Testis (tissue), 3 donors: ENCODE data around the gene DPF1. TPM values are rescaled to one million over a fixed set of nuclear protein-coding genes. Genes with fewer than 3 reads are reported as not detected.
A peak's percentile ranks its signal among the peaks of the same experiment; 100 is the strongest.

Experiments
- DNase-seq: peaks from one replicate; pipeline ENCODE4 v3.0.0-alpha.2; 2019
- H3K27ac ChIP-seq, 2 donors: fragments of 200-600 bp; sonication (generic); one replicate each; pipeline ENCODE4 v1.5.1; 2019
- H3K27me3 ChIP-seq: fragments of 200-600 bp; sonication (generic); one replicate; pipeline ENCODE4 v1.5.1; 2019
- H3K36me3 ChIP-seq: fragments of 200-600 bp; sonication (generic); one replicate; pipeline ENCODE4 v1.5.1; 2017; ENCODE audit warnings: low read depth; ENCODE audit errors: missing control alignments
- H3K4me1 ChIP-seq: fragments of 200-600 bp; sonication (generic); one replicate; pipeline ENCODE4 v1.5.1; 2019
- H3K4me3 ChIP-seq, 2 donors: fragments of 200-600 bp; sonication (generic); one replicate each; pipeline ENCODE4 v1.5.1; 2017 to 2019
- H3K9me3 ChIP-seq: fragments of 200-600 bp; sonication (generic); one replicate; pipeline ENCODE4 v1.5.1; 2017
- POLR2A ChIP-seq: fragments of 450-650 bp; IDR thresholded peaks from one replicate; pipeline ENCODE4 v1.6.1; 2017; ENCODE audit warnings: antibody characterized with exemption, mild to moderate bottlenecking, moderate library complexity
- WGBS, 2 donors: methylation state at CpG; one replicate each; pipeline ENCODE4 v1.1.5; 2018; 5-methylcytosine and 5-hydroxymethylcytosine counted together
- intact Hi-C: fragments of 100-400 bp; cut with DNase I; formaldehyde crosslinking; loops from one replicate; pipeline ENCODE4 v1.15.1; 2023; ENCODE audit warnings: low total_unique reads
- polyA plus RNA-seq: library from polyadenylated mRNA; stranded (reverse); fragments of 350-450 nt; fragmentation: Illumina TruSeq; extraction: RNeasy Lipid Tissue Mini Kit (QIAGEN cat#74804); gene quantifications from one replicate; pipeline ENCODE4 v1.2.3, GENCODE V29; 2014; ENCODE audit warnings: low read depth, low replicate concordance; ENCODE audit not compliant: insufficient read depth
- total RNA-seq, 2 donors: library from RNA; depleted of rRNA; stranded (reverse); fragments of >200 nt; gene quantifications; one replicate each; pipeline ENCODE4 v1.2.3, GENCODE V29; 2016
- TF ChIP-seq, protein P1 (sequence below), 3 experiments: fragments of 450-650 bp in 2 of 3; fragments of 200-600 bp in 1 of 3; sonication (generic) in 1 of 3; IDR thresholded peaks; one replicate each; pipeline ENCODE4 v1.5.1; 2016 to 2019; ENCODE audit warnings: antibody characterized with exemption in 3 of 3, mild to moderate bottlenecking in 2 of 3, moderate library complexity in 1 of 3

The DPF1 gene
- total and polyA plus RNA-seq, 3 donors from 2014 or later, result 3.6 to 6.4 (median 4.7) TPM

DNA sequence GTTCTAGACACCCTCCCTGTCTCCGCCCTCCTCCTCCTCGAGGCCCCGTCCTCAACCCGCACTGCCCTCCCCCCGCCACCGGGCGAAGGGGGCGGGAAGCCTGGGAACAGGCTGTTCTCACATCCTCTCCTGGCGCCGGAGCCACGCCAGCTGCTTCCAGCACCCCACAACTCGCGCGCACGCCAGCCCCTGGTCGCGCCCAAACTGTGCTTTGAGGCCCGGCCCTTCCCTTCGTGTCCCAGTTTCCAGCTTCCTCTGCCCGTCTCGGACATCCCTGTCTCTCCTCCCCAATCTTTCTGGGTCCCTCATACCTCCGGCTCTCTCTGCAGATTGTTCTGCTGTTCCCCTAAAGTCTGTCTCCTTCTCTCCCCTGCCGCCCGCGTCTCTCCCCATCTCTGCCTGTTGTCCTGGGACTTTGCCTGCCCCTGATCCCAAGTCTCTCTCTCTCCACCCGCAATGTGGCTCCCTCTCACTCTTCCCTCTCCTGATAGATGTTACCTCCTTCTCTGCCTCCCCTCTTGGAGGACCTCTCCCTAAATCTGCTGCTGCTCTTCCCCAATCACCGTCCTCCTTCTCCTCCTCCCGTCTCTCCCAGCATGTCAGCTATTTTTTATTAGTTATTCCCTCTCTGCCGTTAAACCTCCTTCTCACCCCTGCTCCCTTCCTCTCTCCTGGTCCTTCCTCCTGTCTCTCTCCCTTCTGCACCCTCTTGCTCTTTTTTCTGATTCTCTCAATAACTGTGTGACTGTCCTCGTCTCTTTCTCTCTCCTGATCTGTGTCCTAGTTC lies 14.2 kb downstream of the DPF1 start:
- intact Hi-C loops, result no loop called here
- Histone ChIP-seq H3K36me3 (no peaks in the 10 kb centered on the region), H3K4me3 (peak overlapping the region in 1 of 2 donors; percentile 17), H3K27me3 (no peaks in the 10 kb centered on the region), H3K4me1 (peaks cover 22% of the 10 kb centered on the region), H3K9me3 (no peaks in the 10 kb centered on the region), H3K27ac (peak overlapping the region; percentile 79 to 90)
- DNase-seq, result peak; percentile 89
- TF ChIP-seq, protein P1, sequence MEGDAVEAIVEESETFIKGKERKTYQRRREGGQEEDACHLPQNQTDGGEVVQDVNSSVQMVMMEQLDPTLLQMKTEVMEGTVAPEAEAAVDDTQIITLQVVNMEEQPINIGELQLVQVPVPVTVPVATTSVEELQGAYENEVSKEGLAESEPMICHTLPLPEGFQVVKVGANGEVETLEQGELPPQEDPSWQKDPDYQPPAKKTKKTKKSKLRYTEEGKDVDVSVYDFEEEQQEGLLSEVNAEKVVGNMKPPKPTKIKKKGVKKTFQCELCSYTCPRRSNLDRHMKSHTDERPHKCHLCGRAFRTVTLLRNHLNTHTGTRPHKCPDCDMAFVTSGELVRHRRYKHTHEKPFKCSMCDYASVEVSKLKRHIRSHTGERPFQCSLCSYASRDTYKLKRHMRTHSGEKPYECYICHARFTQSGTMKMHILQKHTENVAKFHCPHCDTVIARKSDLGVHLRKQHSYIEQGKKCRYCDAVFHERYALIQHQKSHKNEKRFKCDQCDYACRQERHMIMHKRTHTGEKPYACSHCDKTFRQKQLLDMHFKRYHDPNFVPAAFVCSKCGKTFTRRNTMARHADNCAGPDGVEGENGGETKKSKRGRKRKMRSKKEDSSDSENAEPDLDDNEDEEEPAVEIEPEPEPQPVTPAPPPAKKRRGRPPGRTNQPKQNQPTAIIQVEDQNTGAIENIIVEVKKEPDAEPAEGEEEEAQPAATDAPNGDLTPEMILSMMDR (IDR thresholded peaks at IDR 0.05), result peak in 1 of 3 experiments; percentile 6
- no peak for TF ChIP-seq POLR2A
- WGBS, 2 donors, result 3 to 4% methylated on average over 30 of the region's 30 CpGs

DNA sequence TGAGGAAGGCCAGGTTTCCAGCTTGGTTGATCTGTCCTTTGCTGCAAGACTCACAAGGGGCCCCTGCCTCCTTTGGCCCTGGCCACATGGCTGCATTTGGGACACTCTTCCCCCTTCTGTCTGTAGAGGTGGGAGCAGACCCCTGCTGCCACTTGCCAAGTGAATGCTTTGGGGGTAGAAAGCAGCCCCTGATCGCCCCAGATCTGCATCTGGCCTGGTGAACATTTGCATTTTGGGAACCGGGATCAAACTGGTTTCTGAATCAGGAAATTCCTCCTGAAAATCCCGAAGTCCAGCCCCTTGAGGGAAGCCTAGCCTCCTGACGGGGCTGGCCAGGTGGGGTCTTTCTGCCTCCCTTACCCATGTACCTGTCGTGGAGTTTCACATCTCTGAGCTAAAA lies 14.9 kb downstream of the DPF1 start:
- H3K9me3 ChIP-seq, result no peaks in the 10 kb centered on the region
- peak overlapping the region; percentile 79 to 90 for H3K27ac ChIP-seq
- H3K4me1 ChIP-seq, result peaks cover 22% of the 10 kb centered on the region
- H3K36me3 ChIP-seq, result no peaks in the 10 kb centered on the region
- TF ChIP-seq POLR2A, result no peak
- TF ChIP-seq, protein P1 (IDR thresholded peaks at IDR 0.05), result no peak
- peak overlapping the region in 1 of 2 donors; percentile 17 for H3K4me3 ChIP-seq
- no peak for DNase-seq
- H3K27me3 ChIP-seq, result no peaks in the 10 kb centered on the region
- intact Hi-C loops, result no loop called here
- WGBS, 2 donors, result 36 to 60% methylated on average over 1 to 5 of the region's 5 CpGs

DNA sequence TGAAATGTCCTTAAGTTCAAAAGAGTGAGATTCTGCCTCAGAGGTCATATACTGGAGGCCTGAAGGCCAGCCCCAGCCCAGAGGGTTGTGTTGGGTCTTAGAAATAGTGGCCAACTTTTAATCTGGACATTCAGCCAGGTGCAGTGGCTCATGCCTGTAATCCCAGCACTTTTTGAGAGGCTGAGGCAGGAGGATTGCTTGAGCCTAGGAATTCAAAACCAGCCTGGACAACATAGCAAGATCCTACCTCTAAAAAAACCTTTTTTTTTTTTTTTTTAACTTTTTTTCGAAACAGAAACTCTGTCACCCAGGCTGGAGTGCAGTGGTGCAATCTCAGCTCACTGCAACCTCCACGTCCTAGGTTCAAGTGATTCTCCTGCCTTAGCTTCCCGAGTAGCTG lies 15.5 kb downstream of the DPF1 start:
- Histone ChIP-seq H3K4me1 (peaks cover 22% of the 10 kb centered on the region), H3K27me3 (no peaks in the 10 kb centered on the region), H3K27ac (peak overlapping the region; percentile 79 to 90), H3K4me3 (no peak overlapping the region), H3K36me3 (no peaks in the 10 kb centered on the region), H3K9me3 (no peaks in the 10 kb centered on the region)
- intact Hi-C loops, result no loop called here
- no peak for DNase-seq
- TF ChIP-seq POLR2A, result no peak
- TF ChIP-seq, protein P1 (IDR thresholded peaks at IDR 0.05), result no peak
- 92 to 96% methylated on average over 3 of the region's 3 CpGs for WGBS, 2 donors

DNA sequence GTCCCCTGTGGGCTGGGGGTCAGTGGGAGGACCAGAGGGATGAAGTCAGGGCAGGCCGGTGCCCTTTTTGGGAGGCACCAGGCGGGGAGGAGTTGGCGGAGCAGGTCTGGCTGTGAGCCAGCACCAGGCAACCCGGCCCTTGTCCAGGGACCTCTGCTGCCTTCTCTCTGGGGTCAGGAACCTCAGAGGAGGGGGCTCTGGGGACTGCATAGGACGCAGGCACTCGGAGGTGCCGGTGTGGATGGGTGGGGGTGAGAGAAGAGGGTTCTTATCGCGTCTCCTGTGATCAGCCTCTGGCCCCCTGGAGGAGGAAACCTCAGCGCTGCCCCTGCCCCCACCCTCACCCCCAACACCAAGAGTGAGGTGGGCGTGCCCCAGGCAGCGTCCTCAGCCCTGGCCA lies 16.5 kb downstream of the DPF1 start:
- Histone ChIP-seq H3K9me3 (no peaks in the 10 kb centered on the region), H3K4me1 (peaks cover 22% of the 10 kb centered on the region), H3K36me3 (no peaks in the 10 kb centered on the region), H3K27ac (peak overlapping the region in 1 of 2 donors; percentile 90), H3K4me3 (no peak overlapping the region), H3K27me3 (no peaks in the 10 kb centered on the region)
- WGBS, 2 donors, result 63 to 83% methylated on average over 4 to 12 of the region's 12 CpGs
- DNase-seq, result no peak
- TF ChIP-seq, protein P1 (IDR thresholded peaks at IDR 0.05), result no peak
- no peak for TF ChIP-seq POLR2A
- intact Hi-C loops, result no loop called here

DNA sequence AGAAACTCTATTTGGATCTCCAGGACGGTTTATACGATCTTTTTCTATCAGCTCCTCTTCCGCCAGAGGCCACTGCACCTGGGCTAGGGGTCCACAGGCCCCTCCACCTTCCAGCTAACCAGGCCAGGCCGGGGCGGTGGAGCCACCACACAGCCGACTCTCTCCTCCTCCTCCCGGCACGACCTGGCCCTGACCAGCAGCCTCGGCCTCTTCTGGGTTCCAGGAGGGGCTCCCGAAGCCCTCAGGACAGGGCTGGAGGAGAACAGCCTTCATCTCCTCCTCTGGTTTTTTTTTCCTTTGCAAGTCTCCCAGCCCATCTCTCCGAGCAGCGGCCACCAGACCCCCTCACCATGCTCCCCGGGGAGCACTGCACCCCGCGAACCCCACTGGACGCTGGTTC lies 17.1 kb downstream of the DPF1 start:
- intact Hi-C loops, result no loop called here
- DNase-seq, result no peak
- WGBS, 2 donors, result 70 to 77% methylated on average over 16 of the region's 16 CpGs
- H3K27ac ChIP-seq, result peak overlapping the region in 1 of 2 donors; percentile 90
- TF ChIP-seq, protein P1 (IDR thresholded peaks at IDR 0.05), result no peak
- no peak for TF ChIP-seq POLR2A
- no peaks in the 10 kb centered on the region for H3K9me3 ChIP-seq
- H3K27me3 ChIP-seq, result no peaks in the 10 kb centered on the region
- no peaks in the 10 kb centered on the region for H3K36me3 ChIP-seq
- H3K4me1 ChIP-seq, result peaks cover 22% of the 10 kb centered on the region
- no peak overlapping the region for H3K4me3 ChIP-seq
